Measurements from ENCODE around the gene TLE1.

Gene TLE1

GRCh38 chr9:81539317-81539716 lies 150.0 kb downstream of the TLE1 start:
- H3K4me3 ChIP-seq (ENCODE audit: low read length in 2 of 2) = no peak overlapping the region
- no peaks in the 10 kb centered on the region for H3K36me3 ChIP-seq (ENCODE audit: control insufficient read depth in 2 of 2, insufficient read depth in 2 of 2, low read length in 2 of 2)
- H3K27ac ChIP-seq (ENCODE audit: low read depth in 2 of 2, low read length in 2 of 2) = no peak overlapping the region
- no peaks in the 10 kb centered on the region for H3K9me3 ChIP-seq (ENCODE audit: control insufficient read depth in 2 of 2, low read length in 2 of 2)
- no peak overlapping the region for H3K9ac ChIP-seq (ENCODE audit: low read depth in 1 of 2, low read length in 2 of 2)
- no peaks in the 10 kb centered on the region for H3K27me3 ChIP-seq (ENCODE audit: control insufficient read depth in 2 of 2, insufficient read depth in 2 of 2, low read length in 2 of 2)
- H3K4me1 ChIP-seq (ENCODE audit: control insufficient read depth in 2 of 2, insufficient read depth in 2 of 2, low read length in 2 of 2) = no peaks in the 10 kb centered on the region

- no peaks in the 10 kb centered on the region for H3K36me3 ChIP-seq (ENCODE audit: control insufficient read depth in 2 of 2, insufficient read depth in 2 of 2, low read length in 2 of 2)
- no peak overlapping the region for H3K9ac ChIP-seq (ENCODE audit: low read depth in 1 of 2, low read length in 2 of 2)
- H3K9me3 ChIP-seq (ENCODE audit: control insufficient read depth in 2 of 2, low read length in 2 of 2) = no peaks in the 10 kb centered on the region
- H3K27ac ChIP-seq (ENCODE audit: low read depth in 2 of 2, low read length in 2 of 2) = no peak overlapping the region
- no peaks in the 10 kb centered on the region for H3K27me3 ChIP-seq (ENCODE audit: control insufficient read depth in 2 of 2, insufficient read depth in 2 of 2, low read length in 2 of 2)
- H3K4me3 ChIP-seq (ENCODE audit: low read length in 2 of 2) = no peak overlapping the region
- H3K4me1 ChIP-seq (ENCODE audit: control insufficient read depth in 2 of 2, insufficient read depth in 2 of 2, low read length in 2 of 2) = no peaks in the 10 kb centered on the region
Observed at GRCh38 chr9:81538890-81539289, 150.5 kb downstream of the TLE1 start.

- Histone ChIP-seq H3K9ac (ENCODE audit: low read depth in 1 of 2, low read length in 2 of 2) (no peak overlapping the region), H3K27ac (ENCODE audit: low read depth in 2 of 2, low read length in 2 of 2) (no peak overlapping the region), H3K9me3 (ENCODE audit: control insufficient read depth in 2 of 2, low read length in 2 of 2) (no peaks in the 10 kb centered on the region), H3K4me1 (ENCODE audit: control insufficient read depth in 2 of 2, insufficient read depth in 2 of 2, low read length in 2 of 2) (no peaks in the 10 kb centered on the region), H3K27me3 (ENCODE audit: control insufficient read depth in 2 of 2, insufficient read depth in 2 of 2, low read length in 2 of 2) (no peaks in the 10 kb centered on the region), H3K36me3 (ENCODE audit: control insufficient read depth in 2 of 2, insufficient read depth in 2 of 2, low read length in 2 of 2) (no peaks in the 10 kb centered on the region), H3K4me3 (ENCODE audit: low read length in 2 of 2) (no peak overlapping the region)
Observed at GRCh38 chr9:81537964-81538363, 151.4 kb downstream of the TLE1 start.

- Histone ChIP-seq H3K36me3 (ENCODE audit: control insufficient read depth in 2 of 2, insufficient read depth in 2 of 2, low read length in 2 of 2) (no peaks in the 10 kb centered on the region), H3K9ac (ENCODE audit: low read depth in 1 of 2, low read length in 2 of 2) (no peak overlapping the region), H3K4me1 (ENCODE audit: control insufficient read depth in 2 of 2, insufficient read depth in 2 of 2, low read length in 2 of 2) (no peaks in the 10 kb centered on the region), H3K27ac (ENCODE audit: low read depth in 2 of 2, low read length in 2 of 2) (no peak overlapping the region), H3K4me3 (ENCODE audit: low read length in 2 of 2) (no peak overlapping the region), H3K27me3 (ENCODE audit: control insufficient read depth in 2 of 2, insufficient read depth in 2 of 2, low read length in 2 of 2) (no peaks in the 10 kb centered on the region), H3K9me3 (ENCODE audit: control insufficient read depth in 2 of 2, low read length in 2 of 2) (no peaks in the 10 kb centered on the region)
Observed at GRCh38 chr9:81536242-81537025, 152.9 kb downstream of the TLE1 start.

- Histone ChIP-seq H3K36me3 (ENCODE audit: control insufficient read depth in 2 of 2, insufficient read depth in 2 of 2, low read length in 2 of 2) (no peaks in the 10 kb centered on the region), H3K27ac (ENCODE audit: low read depth in 2 of 2, low read length in 2 of 2) (no peak overlapping the region), H3K4me3 (ENCODE audit: low read length in 2 of 2) (no peak overlapping the region), H3K9ac (ENCODE audit: low read depth in 1 of 2, low read length in 2 of 2) (no peak overlapping the region), H3K9me3 (ENCODE audit: control insufficient read depth in 2 of 2, low read length in 2 of 2) (no peaks in the 10 kb centered on the region), H3K4me1 (ENCODE audit: control insufficient read depth in 2 of 2, insufficient read depth in 2 of 2, low read length in 2 of 2) (peaks cover 0 to 3% of the 10 kb centered on the region in 2 donors), H3K27me3 (ENCODE audit: control insufficient read depth in 2 of 2, insufficient read depth in 2 of 2, low read length in 2 of 2) (no peaks in the 10 kb centered on the region)
Observed at GRCh38 chr9:81535542-81536241, 153.7 kb downstream of the TLE1 start.

- H3K9ac ChIP-seq (ENCODE audit: low read depth in 1 of 2, low read length in 2 of 2) = no peak overlapping the region
- H3K36me3 ChIP-seq (ENCODE audit: control insufficient read depth in 2 of 2, insufficient read depth in 2 of 2, low read length in 2 of 2) = no peaks in the 10 kb centered on the region
- H3K27ac ChIP-seq (ENCODE audit: low read depth in 2 of 2, low read length in 2 of 2) = no peak overlapping the region
- no peaks in the 10 kb centered on the region for H3K9me3 ChIP-seq (ENCODE audit: control insufficient read depth in 2 of 2, low read length in 2 of 2)
- H3K4me1 ChIP-seq (ENCODE audit: control insufficient read depth in 2 of 2, insufficient read depth in 2 of 2, low read length in 2 of 2) = peaks cover 2 to 12% of the 10 kb centered on the region in 2 donors
- H3K4me3 ChIP-seq (ENCODE audit: low read length in 2 of 2) = no peak overlapping the region
- H3K27me3 ChIP-seq (ENCODE audit: control insufficient read depth in 2 of 2, insufficient read depth in 2 of 2, low read length in 2 of 2) = no peaks in the 10 kb centered on the region
Observed at GRCh38 chr9:81534138-81534875, 155.0 kb downstream of the TLE1 start.

Data from mucosa of rectum (tissue), 2 donors.